GM19395 (cell line): ENCODE measurements around the gene LSM3.

Experiments used
- ATAC-seq: cut with Tn5 transposase; IDR thresholded peaks from one replicate; pipeline ENCODE4 v1.9.1; 2021; ENCODE audit warnings: mild to moderate bottlenecking, moderate library complexity; ENCODE audit not compliant: unreplicated experiment

Gene LSM3

GRCh38 chr3:14156843-14157561 lies 21.6 kb upstream of the LSM3 start:
- no peak for ATAC-seq

- ATAC-seq, result no peak
Observed at GRCh38 chr3:14157951-14158350, 20.7 kb upstream of the LSM3 start.

- ATAC-seq, result no peak
Observed at GRCh38 chr3:14158370-14158769, 20.2 kb upstream of the LSM3 start.

GRCh38 chr3:14159426-14159825 lies 19.2 kb upstream of the LSM3 start:
- no peak for ATAC-seq

GRCh38 chr3:14161282-14161681 lies 17.3 kb upstream of the LSM3 start:
- ATAC-seq, result no peak

GRCh38 chr3:14162178-14162577 lies 16.4 kb upstream of the LSM3 start:
- no peak for ATAC-seq

- no peak for ATAC-seq
Observed at GRCh38 chr3:14166877-14167603, 11.6 kb upstream of the LSM3 start.

- no peak for ATAC-seq
Observed at GRCh38 chr3:14169435-14169834, 9.2 kb upstream of the LSM3 start.

GRCh38 chr3:14169871-14170270 lies 8.7 kb upstream of the LSM3 start:
- ATAC-seq, result no peak

- ATAC-seq, result no peak
Observed at GRCh38 chr3:14170531-14171159, 8.0 kb upstream of the LSM3 start.

- no peak for ATAC-seq
Observed at GRCh38 chr3:14172496-14172895, 6.1 kb upstream of the LSM3 start.

- no peak for ATAC-seq
Observed at GRCh38 chr3:14174483-14174882, 4.1 kb upstream of the LSM3 start.

- no peak for ATAC-seq
Observed at GRCh38 chr3:14175383-14176037, 3.1 kb upstream of the LSM3 start.

- ATAC-seq, result peak; percentile 21
Observed at GRCh38 chr3:14177580-14178246, 904 bp upstream of the LSM3 start.

GRCh38 chr3:14179114-14179465 lies 473 bp downstream of the LSM3 start:
- ATAC-seq, result no peak

- ATAC-seq, result no peak
Observed at GRCh38 chr3:14179795-14180194, 1.2 kb downstream of the LSM3 start.

GRCh38 chr3:14181253-14181652 lies 2.6 kb downstream of the LSM3 start:
- ATAC-seq, result no peak

GRCh38 chr3:14183015-14183577 lies 4.5 kb downstream of the LSM3 start:
- no peak for ATAC-seq

- no peak for ATAC-seq
Observed at GRCh38 chr3:14186854-14187458, 8.3 kb downstream of the LSM3 start.

- ATAC-seq, result no peak
Observed at GRCh38 chr3:14188041-14188754, 9.6 kb downstream of the LSM3 start.
